DOHH2 (cell line): ENCODE measurements around the gene KCNMA1.
"Not testable (repeated sequence)": the region's sequence is repeated elsewhere in the genome, so short reads cannot be mapped to it uniquely, and the experiment has no call there.

Source experiments
- H3F3A ChIP-seq: fragments of 200-600 bp; sonication (generic), shearing (Covaris generic); 2 replicates; pipeline ENCODE4 v1.6.0; 2016; ENCODE audit warnings: antibody characterized with exemption, mild to moderate bottlenecking; ENCODE audit not compliant: control insufficient read depth, insufficient read depth
- H3K27ac ChIP-seq: fragments of 200-600 bp; sonication (generic); 2 replicates; pipeline ENCODE4 v1.5.1; 2014; ENCODE audit warnings: low read depth, mild to moderate bottlenecking, low read length, moderate library complexity
- H3K27me3 ChIP-seq: fragments of 200-600 bp; sonication (generic); 2 replicates; pipeline ENCODE4 v1.6.1; 2014; ENCODE audit warnings: mild to moderate bottlenecking, low read length, mixed read lengths; ENCODE audit not compliant: control insufficient read depth
- H3K36me3 ChIP-seq: fragments of 200-600 bp; sonication (generic); 2 replicates; pipeline ENCODE4 v1.6.1; 2014; ENCODE audit warnings: mild to moderate bottlenecking, low read length, moderate library complexity, mixed read lengths; ENCODE audit not compliant: control insufficient read depth
- H3K4me1 ChIP-seq: fragments of 200-600 bp; sonication (generic); 2 replicates; pipeline ENCODE4 v1.6.1; 2014; ENCODE audit warnings: mild to moderate bottlenecking, low read length, mixed read lengths; ENCODE audit not compliant: control insufficient read depth
- H3K4me2 ChIP-seq: fragments of 200-600 bp; sonication (generic); 2 replicates; pipeline ENCODE4 v1.6.0; 2014; ENCODE audit warnings: mild to moderate bottlenecking, low read length, moderate library complexity
- H3K4me3 ChIP-seq: fragments of 200-600 bp; sonication (generic); 2 replicates; pipeline ENCODE4 v1.5.1; 2014; ENCODE audit warnings: mild to moderate bottlenecking, low read length, mixed read lengths
- H3K79me2 ChIP-seq: fragments of 200-600 bp; sonication (generic); 2 replicates; pipeline ENCODE4 v1.6.1; 2014; ENCODE audit warnings: mild to moderate bottlenecking, low read length, mixed read lengths; ENCODE audit not compliant: control insufficient read depth
- H3K9me2 ChIP-seq: fragments of 200-600 bp; sonication (generic); replicated peaks from 2 replicates; pipeline ENCODE4 v1.6.1; 2014; ENCODE audit warnings: mild to moderate bottlenecking, low read length, mixed read lengths; ENCODE audit not compliant: control insufficient read depth
- H3K9me3 ChIP-seq: fragments of 200-600 bp; sonication (generic); 2 replicates; pipeline ENCODE4 v1.6.1; 2014; ENCODE audit warnings: antibody characterized with exemption, low read length, mixed read lengths; ENCODE audit not compliant: control insufficient read depth, insufficient read depth
- H4K20me1 ChIP-seq: fragments of 200-600 bp; sonication (generic); 2 replicates; pipeline ENCODE4 v1.6.0; 2014; ENCODE audit warnings: low read depth, mild to moderate bottlenecking, antibody characterized with exemption, low read length, moderate library complexity; ENCODE audit not compliant: control insufficient read depth, insufficient read depth
- EZH2phosphoT487 ChIP-seq: fragments of 200-600 bp; sonication (generic); IDR thresholded peaks from 2 replicates; pipeline ENCODE4 v1.6.1; 2017; ENCODE audit warnings: borderline replicate concordance, mild to moderate bottlenecking, antibody characterized with exemption, low read length, moderate library complexity, mixed read lengths
- TF ChIP-seq, protein P1 (sequence below): fragments of 200-600 bp; sonication (generic); IDR thresholded peaks from one replicate; pipeline ENCODE4 v1.5.1; 2014; ENCODE audit warnings: antibody characterized with exemption, mild to moderate bottlenecking, low read depth, low read length; ENCODE audit not compliant: poor library complexity, severe bottlenecking

KCNMA1 gene

DNA sequence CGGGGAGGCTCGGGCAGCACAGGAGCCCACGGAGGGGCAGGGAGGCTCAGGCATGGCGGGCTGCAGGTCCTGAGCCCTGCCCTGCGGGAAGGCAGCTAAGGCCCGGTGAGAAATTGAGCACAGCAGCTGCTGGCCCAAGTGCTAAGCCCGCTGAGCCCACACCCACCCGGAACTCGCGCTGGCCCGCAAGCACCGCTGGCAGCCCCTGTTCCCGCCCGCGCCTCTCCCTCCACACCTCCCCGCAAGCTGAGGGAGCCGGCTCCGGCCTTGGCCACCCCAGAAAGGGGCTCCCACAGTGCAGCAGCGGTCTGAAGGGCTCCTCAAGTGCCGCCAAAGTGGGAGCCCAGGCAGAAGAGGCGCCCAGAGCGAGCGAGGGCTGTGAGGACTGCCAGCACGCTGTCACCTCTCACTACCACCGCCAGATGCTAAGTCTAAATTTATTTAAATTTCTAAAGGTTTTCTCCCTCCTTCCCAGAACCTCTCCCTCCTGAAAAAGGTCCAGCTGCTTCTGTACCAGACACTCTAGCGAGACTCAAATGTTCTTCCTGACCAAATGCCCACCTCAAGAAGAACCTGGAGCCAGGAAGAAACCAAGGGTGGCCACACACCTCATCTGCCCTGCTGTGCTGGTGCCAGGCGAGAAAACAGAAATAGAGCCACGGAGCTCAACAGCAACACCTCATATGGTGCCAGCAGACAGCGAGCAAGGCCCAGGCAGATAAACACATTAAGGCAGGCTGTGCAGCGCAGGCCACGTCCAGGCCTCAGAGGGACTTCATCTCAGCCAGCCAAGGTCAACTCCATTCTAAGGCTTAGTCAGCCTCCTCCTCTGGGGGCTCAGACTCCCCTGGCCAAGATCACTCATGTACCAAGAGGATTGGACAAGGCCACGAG, 47.0 kb downstream of the KCNMA1 start:
- H3K36me3 ChIP-seq = no peaks in the 10 kb centered on the region
- no peaks in the 10 kb centered on the region for H3K9me2 ChIP-seq
- H3K27ac ChIP-seq = no peak overlapping the region
- H3F3A ChIP-seq = no peaks in the 10 kb centered on the region
- H3K9me3 ChIP-seq = no peaks in the 10 kb centered on the region
- H3K4me1 ChIP-seq = no peaks in the 10 kb centered on the region
- H3K4me2 ChIP-seq = no peak overlapping the region
- H3K27me3 ChIP-seq = 0 out of 2 replicates have a peak, but pooled peaks cover 2% of the 10 kb centered on the region
- no peaks in the 10 kb centered on the region for H4K20me1 ChIP-seq
- no peak overlapping the region for H3K4me3 ChIP-seq
- TF ChIP-seq, protein P1, sequence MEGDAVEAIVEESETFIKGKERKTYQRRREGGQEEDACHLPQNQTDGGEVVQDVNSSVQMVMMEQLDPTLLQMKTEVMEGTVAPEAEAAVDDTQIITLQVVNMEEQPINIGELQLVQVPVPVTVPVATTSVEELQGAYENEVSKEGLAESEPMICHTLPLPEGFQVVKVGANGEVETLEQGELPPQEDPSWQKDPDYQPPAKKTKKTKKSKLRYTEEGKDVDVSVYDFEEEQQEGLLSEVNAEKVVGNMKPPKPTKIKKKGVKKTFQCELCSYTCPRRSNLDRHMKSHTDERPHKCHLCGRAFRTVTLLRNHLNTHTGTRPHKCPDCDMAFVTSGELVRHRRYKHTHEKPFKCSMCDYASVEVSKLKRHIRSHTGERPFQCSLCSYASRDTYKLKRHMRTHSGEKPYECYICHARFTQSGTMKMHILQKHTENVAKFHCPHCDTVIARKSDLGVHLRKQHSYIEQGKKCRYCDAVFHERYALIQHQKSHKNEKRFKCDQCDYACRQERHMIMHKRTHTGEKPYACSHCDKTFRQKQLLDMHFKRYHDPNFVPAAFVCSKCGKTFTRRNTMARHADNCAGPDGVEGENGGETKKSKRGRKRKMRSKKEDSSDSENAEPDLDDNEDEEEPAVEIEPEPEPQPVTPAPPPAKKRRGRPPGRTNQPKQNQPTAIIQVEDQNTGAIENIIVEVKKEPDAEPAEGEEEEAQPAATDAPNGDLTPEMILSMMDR = no peak
- TF ChIP-seq EZH2phosphoT487 = no peak
- H3K79me2 ChIP-seq = no peaks in the 10 kb centered on the region

DNA sequence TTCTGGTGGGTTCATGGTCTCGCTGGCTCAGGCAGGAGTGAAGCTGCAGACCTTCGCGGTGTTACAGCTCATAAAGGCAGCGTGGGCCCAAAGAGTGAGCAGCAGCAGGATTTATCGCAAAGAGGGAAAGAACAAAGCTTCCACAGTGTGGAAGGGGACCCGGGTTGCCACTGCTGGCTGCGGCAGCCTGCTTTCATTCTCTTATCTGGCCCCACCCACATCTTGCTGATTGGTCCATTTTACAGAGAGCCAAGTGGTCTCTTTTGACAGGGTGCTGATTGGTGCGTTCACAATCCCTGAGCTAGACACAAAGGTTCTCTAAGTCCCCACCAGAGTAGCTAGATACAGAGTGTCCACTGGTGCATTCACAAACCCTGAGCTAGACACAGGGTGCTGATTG, 47.9 kb downstream of the KCNMA1 start:
- not testable (repeated sequence) for H3K27me3 ChIP-seq, H3K4me2 ChIP-seq, H3K27ac ChIP-seq, H3K36me3 ChIP-seq, H3K9me3 ChIP-seq, H3K79me2 ChIP-seq, H3K4me3 ChIP-seq, H4K20me1 ChIP-seq, H3K9me2 ChIP-seq, H3F3A ChIP-seq, H3K4me1 ChIP-seq

GRCh38 chr10:77588886-77589285, 48.7 kb downstream of the KCNMA1 start:
- Histone ChIP-seq H4K20me1 (no peaks in the 10 kb centered on the region), H3K36me3 (no peaks in the 10 kb centered on the region), H3K9me3 (no peaks in the 10 kb centered on the region), H3K9me2 (no peaks in the 10 kb centered on the region), H3K4me3 (no peak overlapping the region), H3K4me2 (no peak overlapping the region), H3K27me3 (0 out of 2 replicates have a peak, but pooled peaks cover 2% of the 10 kb centered on the region), H3K79me2 (no peaks in the 10 kb centered on the region), H3K27ac (no peak overlapping the region), H3F3A (no peaks in the 10 kb centered on the region), H3K4me1 (no peaks in the 10 kb centered on the region)
- TF ChIP-seq, protein P1 = no peak
- no peak for TF ChIP-seq EZH2phosphoT487

GRCh38 chr10:77587416-77587790, 50.2 kb downstream of the KCNMA1 start:
- 0 out of 2 replicates have a peak, but pooled peaks cover 2% of the 10 kb centered on the region for H3K27me3 ChIP-seq
- H4K20me1 ChIP-seq = no peaks in the 10 kb centered on the region
- no peaks in the 10 kb centered on the region for H3K4me1 ChIP-seq
- no peak overlapping the region for H3K27ac ChIP-seq
- H3K4me2 ChIP-seq = no peak overlapping the region
- H3K36me3 ChIP-seq = no peaks in the 10 kb centered on the region
- TF ChIP-seq, protein P1 = no peak
- TF ChIP-seq EZH2phosphoT487 = no peak
- no peak overlapping the region for H3K4me3 ChIP-seq
- H3F3A ChIP-seq = no peaks in the 10 kb centered on the region
- no peaks in the 10 kb centered on the region for H3K79me2 ChIP-seq
- no peaks in the 10 kb centered on the region for H3K9me2 ChIP-seq
- no peaks in the 10 kb centered on the region for H3K9me3 ChIP-seq
